OCI-LY3 (cell line): ENCODE measurements around the gene MCUR1.

ENCODE experiments used
- CTCF ChIP-seq: fragments of 200-600, 300-600 bp; sonication (generic); IDR thresholded peaks from 2 replicates; pipeline ENCODE4 v1.5.1; 2014; ENCODE audit warnings: antibody characterized with exemption, low read length, low read depth
- EZH2phosphoT487 ChIP-seq: fragments of 200-600 bp; shearing (Covaris generic); IDR thresholded peaks from 2 replicates; pipeline ENCODE4 v1.6.1; 2018; ENCODE audit warnings: antibody characterized with exemption, mixed run types, low read depth

GRCh38 chr6:13812359-13812642 is 2.1 kb downstream of the MCUR1 start:
- TF ChIP-seq CTCF = no peak
- TF ChIP-seq EZH2phosphoT487 = no peak
